Esophagus squamous epithelium (tissue), 4 donors: Measurements from ENCODE around the gene TTYH3.

Experiments
- POLR2A ChIP-seq, 4 donors: fragments of 450-650 bp; IDR thresholded peaks; one replicate each; pipeline ENCODE4 v1.6.1; 2017; ENCODE audit warnings: antibody characterized with exemption in 4 of 4, mild to moderate bottlenecking in 4 of 4, moderate library complexity in 3 of 4
- TF ChIP-seq, protein P1 (sequence below), 6 experiments: fragments of 450-650 bp in 4 of 6; fragments of 200-600 bp in 2 of 6; sonication (generic) in 2 of 6; IDR thresholded peaks; one replicate each; pipeline ENCODE4 v1.5.1; 2016 to 2019; ENCODE audit warnings: antibody characterized with exemption in 6 of 6, mild to moderate bottlenecking in 4 of 6, moderate library complexity in 4 of 6

- TF ChIP-seq, protein P1, sequence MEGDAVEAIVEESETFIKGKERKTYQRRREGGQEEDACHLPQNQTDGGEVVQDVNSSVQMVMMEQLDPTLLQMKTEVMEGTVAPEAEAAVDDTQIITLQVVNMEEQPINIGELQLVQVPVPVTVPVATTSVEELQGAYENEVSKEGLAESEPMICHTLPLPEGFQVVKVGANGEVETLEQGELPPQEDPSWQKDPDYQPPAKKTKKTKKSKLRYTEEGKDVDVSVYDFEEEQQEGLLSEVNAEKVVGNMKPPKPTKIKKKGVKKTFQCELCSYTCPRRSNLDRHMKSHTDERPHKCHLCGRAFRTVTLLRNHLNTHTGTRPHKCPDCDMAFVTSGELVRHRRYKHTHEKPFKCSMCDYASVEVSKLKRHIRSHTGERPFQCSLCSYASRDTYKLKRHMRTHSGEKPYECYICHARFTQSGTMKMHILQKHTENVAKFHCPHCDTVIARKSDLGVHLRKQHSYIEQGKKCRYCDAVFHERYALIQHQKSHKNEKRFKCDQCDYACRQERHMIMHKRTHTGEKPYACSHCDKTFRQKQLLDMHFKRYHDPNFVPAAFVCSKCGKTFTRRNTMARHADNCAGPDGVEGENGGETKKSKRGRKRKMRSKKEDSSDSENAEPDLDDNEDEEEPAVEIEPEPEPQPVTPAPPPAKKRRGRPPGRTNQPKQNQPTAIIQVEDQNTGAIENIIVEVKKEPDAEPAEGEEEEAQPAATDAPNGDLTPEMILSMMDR (IDR thresholded peaks at IDR 0.05) = no peak
- no peak for TF ChIP-seq POLR2A (IDR thresholded peaks at IDR 0.05)
Observed at GRCh38 chr7:2595258-2595860, 36.4 kb upstream of the TTYH3 start.
